Fibroblast of lung (primary cell): ENCODE data around the gene FOXO3B. TPM values are rescaled to one million over a fixed set of nuclear protein-coding genes. Genes with fewer than 3 reads are reported as not detected.
"Not testable (repeated sequence)": the region's sequence is repeated elsewhere in the genome, so short reads cannot be mapped to it uniquely, and the experiment has no call there.

Experiments used
- DNase-seq, 2 donors: peaks; one replicate each; pipeline versions ENCODE4 v3.0.0 to v3.0.0-alpha.2; 2010; ENCODE audit warnings: low read depth in 2 of 2
- H2AFZ ChIP-seq: 2 replicates; pipeline ENCODE4 v1.5.1; 2012; ENCODE audit warnings: low read length, control low read depth, inconsistent platforms
- H3K27ac ChIP-seq: 2 replicates; pipeline ENCODE4 v1.5.1; 2011; ENCODE audit warnings: low read length, control low read depth; ENCODE audit not compliant: insufficient read depth
- H3K27me3 ChIP-seq: 2 replicates; pipeline ENCODE4 v1.5.1; 2011; ENCODE audit warnings: mild to moderate bottlenecking, low read length; ENCODE audit not compliant: control insufficient read depth, insufficient read depth
- H3K36me3 ChIP-seq: 2 replicates; pipeline ENCODE4 v1.5.1; 2011; ENCODE audit warnings: low read length; ENCODE audit not compliant: control insufficient read depth, insufficient read depth
- H3K4me1 ChIP-seq: 2 replicates; pipeline ENCODE4 v1.5.1; 2011; ENCODE audit warnings: low read length; ENCODE audit not compliant: control insufficient read depth, insufficient read depth; ENCODE audit errors: extremely low read depth
- H3K4me2 ChIP-seq: 2 replicates; pipeline ENCODE4 v1.5.1; 2011; ENCODE audit warnings: low read length, control low read depth; ENCODE audit not compliant: insufficient read depth; ENCODE audit errors: extremely low read depth
- H3K4me3 ChIP-seq, 4 experiments: fragments of 200-600 bp in 1 of 4; sonication (generic) in 1 of 4; replicated peaks in 1 of 4; 2 replicates each; pipeline ENCODE4 v1.5.1; 2011 to 2016; ENCODE audit warnings: low read length in 4 of 4, low read depth in 3 of 4, mild to moderate bottlenecking in 3 of 4, control low read depth in 2 of 4, inconsistent platforms in 1 of 4, mixed read lengths in 1 of 4; ENCODE audit not compliant: insufficient read depth in 1 of 4; ENCODE audit errors: control extremely low read depth in 1 of 4
- H3K79me2 ChIP-seq: 2 replicates; pipeline ENCODE4 v1.5.1; 2012; ENCODE audit warnings: mild to moderate bottlenecking, low read length, inconsistent platforms; ENCODE audit not compliant: control insufficient read depth, insufficient read depth
- H3K9ac ChIP-seq: 2 replicates; pipeline ENCODE4 v1.5.1; 2011; ENCODE audit warnings: mild to moderate bottlenecking, low read length, control low read depth; ENCODE audit not compliant: insufficient read depth
- H3K9me3 ChIP-seq: 2 replicates; pipeline ENCODE4 v1.5.1; 2012; ENCODE audit warnings: low read depth, low read length; ENCODE audit not compliant: control insufficient read depth, insufficient read depth
- H4K20me1 ChIP-seq: 2 replicates; pipeline ENCODE4 v1.5.1; 2011; ENCODE audit warnings: low read length; ENCODE audit not compliant: control insufficient read depth, insufficient read depth; ENCODE audit errors: extremely low read depth
- polyA minus RNA-seq: library from RNA; depleted of rRNA, polyadenylated mRNA; stranded (reverse); fragments of >200 nt; gene quantifications from 2 replicates; pipeline ENCODE4 v1.2.3, GENCODE V29; 2011; ENCODE audit warnings: low replicate concordance
- polyA plus RNA-seq, 2 donors: library from polyadenylated mRNA; depleted of rRNA in 1 of 2; stranded (reverse) in 1 of 2; unstranded in 1 of 2; fragments of >200 nt; gene quantifications; 2 replicates each; pipeline ENCODE4 v1.2.1, GENCODE V29; 2011 to 2012; ENCODE audit warnings: missing spikeins in 1 of 2
- total RNA-seq: library from RNA; depleted of rRNA; stranded (reverse); fragments of >200 nt; gene quantifications from 2 replicates; pipeline ENCODE4 v1.2.1, GENCODE V29; 2014

The FOXO3B gene
- total RNA-seq (3.6 and 4.3 TPM in 2 replicates), polyA plus RNA-seq (2.6 and 2.7 TPM in 2 replicates), polyA minus RNA-seq (7.4 and 11.1 TPM in 2 replicates)
- 1.3 and 2.1 TPM in 2 replicates for polyA plus RNA-seq (2012)

DNA sequence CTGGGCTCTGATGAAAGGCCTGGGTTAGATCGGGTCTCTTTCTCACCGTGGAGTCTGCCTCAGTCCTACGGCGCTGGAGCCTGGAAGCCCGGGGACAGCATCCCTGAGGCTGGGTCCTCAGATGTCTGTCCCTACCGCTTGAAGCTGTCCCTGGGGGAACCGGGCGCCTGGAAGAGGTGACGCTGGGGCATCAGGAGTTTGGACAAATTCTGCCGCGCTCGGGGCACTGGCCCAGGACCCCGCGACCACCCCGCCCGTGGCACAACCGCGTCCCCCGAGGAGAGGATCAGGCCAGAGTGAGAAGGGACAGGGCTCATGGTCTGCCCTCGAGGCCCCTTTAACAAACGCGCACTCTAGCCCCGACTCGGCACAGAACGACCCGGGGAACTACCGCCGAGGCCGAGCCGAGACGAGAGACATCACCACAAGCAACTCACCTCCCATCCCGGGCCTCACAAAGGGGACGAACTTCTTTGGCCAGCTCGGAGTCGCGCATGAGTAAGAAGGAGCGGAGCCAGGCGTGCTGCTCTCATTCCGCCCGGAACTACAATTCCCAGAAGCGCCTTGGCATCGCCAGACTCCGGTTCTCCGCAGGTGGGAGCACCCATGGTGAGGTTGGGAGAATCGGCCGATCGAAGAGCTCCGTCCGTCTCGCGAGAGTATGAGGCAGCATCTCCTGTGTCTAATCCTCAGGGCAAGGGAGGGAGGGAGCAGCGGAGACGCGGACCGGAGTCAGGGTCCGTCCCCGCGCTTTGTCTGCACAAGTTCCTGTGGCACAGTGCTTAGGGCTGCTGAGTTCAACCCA is at the start of gene FOXO3B:
TSS of gene FOXO3B (minus strand) at position 548 of the 805 bp plus-strand sequence. CDS start 663 bp downstream, outside the sequence.
- H3K36me3 ChIP-seq, H3K9me3 ChIP-seq, H3K79me2 ChIP-seq, H2AFZ ChIP-seq, H3K4me1 ChIP-seq, H3K27me3 ChIP-seq, H3K27ac ChIP-seq, H4K20me1 ChIP-seq: not testable (repeated sequence)
- H3K4me3 ChIP-seq: peak within 1 kb of the TSS; percentile 42 to 67 (median 51)
- peak within 1 kb of the TSS; percentile 50 for H3K9ac ChIP-seq
- H3K4me2 ChIP-seq: peak within 1 kb of the TSS; percentile 51
- peak; percentile 96 to 98 for DNase-seq

GRCh38 chr17:18723509-18723908 is 41.4 kb upstream of the FOXO3B start:
- H3K4me2 ChIP-seq, H3K36me3 ChIP-seq, H3K4me3 ChIP-seq, H3K27me3 ChIP-seq, H3K9ac ChIP-seq, H3K4me1 ChIP-seq, H2AFZ ChIP-seq, H3K9me3 ChIP-seq, H4K20me1 ChIP-seq, DNase-seq, H3K79me2 ChIP-seq, H3K27ac ChIP-seq: not testable (repeated sequence)

GRCh38 chr17:18722612-18723011 is 40.5 kb upstream of the FOXO3B start:
- H3K9ac ChIP-seq, H3K36me3 ChIP-seq, H3K4me2 ChIP-seq, H3K27me3 ChIP-seq, H2AFZ ChIP-seq, H3K79me2 ChIP-seq, DNase-seq, H3K27ac ChIP-seq, H3K4me3 ChIP-seq, H3K9me3 ChIP-seq, H4K20me1 ChIP-seq, H3K4me1 ChIP-seq: not testable (repeated sequence)

DNA sequence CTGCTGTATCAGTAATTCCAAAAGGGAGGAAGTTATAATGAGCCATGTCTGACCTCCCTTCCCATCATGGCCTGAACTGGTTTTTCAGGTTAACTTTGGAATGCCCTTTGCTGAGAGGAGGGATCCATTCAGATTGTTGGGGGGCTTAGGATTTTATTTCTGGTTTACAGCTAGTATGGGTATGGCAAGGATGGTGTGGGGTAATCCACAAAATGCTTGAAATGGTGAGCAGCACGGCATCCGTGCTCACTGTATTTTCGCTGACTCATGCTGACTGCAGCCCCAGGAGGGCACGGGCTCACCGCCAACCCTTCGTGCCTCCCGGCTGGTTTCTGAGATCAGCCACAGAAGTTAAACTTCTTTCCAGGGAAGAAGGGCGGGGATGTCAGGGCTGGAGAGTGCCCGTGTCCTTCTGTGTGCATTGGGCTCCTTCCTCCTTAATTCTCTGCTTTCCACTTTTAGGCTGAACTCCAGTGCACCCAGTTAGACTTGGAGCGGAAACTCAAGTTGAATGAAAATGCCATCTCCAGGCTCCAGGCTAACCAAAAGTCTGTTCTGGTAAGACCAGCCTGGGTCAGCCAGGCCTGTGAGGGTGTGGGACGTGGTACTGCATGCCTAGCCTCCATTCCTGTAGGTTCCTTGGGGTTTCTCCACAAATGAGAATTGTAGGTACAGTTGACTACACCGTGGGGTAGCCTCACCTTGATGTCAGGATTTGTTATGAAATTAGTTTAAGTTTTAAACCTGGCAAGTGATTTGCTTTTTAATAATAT is 39.8 kb upstream of the FOXO3B start:
- not testable (repeated sequence) for H3K27me3 ChIP-seq, DNase-seq, H3K9me3 ChIP-seq, H3K4me1 ChIP-seq, H3K36me3 ChIP-seq, H4K20me1 ChIP-seq, H3K27ac ChIP-seq, H3K9ac ChIP-seq, H3K79me2 ChIP-seq, H2AFZ ChIP-seq, H3K4me3 ChIP-seq, H3K4me2 ChIP-seq

DNA sequence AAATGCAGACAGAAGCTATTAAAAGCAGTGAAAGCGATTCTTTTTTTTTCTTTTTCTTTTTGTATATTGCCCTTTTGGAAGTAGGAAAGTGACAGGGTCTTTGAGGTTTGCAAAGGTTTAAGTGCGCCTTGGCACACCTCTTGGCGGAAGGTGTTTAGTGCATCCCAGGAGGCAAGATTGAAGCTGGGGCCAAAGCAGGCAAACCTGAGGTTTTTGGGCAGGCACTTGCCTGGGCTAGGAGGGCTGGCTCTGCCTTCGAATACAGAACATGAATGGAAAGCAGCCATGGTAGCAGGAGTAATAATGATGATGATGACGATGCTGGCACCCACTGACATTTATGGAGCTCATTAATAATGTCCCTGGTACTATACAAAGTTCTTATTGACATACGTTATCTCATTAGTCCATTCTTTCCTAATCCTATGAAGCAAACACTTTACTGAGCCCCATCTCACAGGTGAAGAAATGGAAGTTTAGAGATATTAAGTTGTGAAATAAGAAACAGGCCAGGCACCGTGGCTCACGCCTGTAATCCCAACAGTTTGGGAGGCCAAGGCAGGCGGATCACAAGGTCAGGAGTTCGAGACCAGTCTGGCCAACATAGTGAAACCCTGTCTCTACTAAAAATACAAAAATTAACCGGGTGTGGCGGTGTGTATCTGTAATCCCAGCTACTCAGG is 37.5 kb upstream of the FOXO3B start:
- H4K20me1 ChIP-seq, DNase-seq, H3K36me3 ChIP-seq, H3K4me1 ChIP-seq, H3K9ac ChIP-seq, H3K27me3 ChIP-seq, H3K79me2 ChIP-seq, H3K4me3 ChIP-seq, H3K4me2 ChIP-seq, H2AFZ ChIP-seq, H3K27ac ChIP-seq, H3K9me3 ChIP-seq: not testable (repeated sequence)

GRCh38 chr17:18718643-18719427 is 36.7 kb upstream of the FOXO3B start:
- not testable (repeated sequence) for H3K36me3 ChIP-seq, H3K4me1 ChIP-seq, H3K9me3 ChIP-seq, H4K20me1 ChIP-seq, H3K79me2 ChIP-seq, H2AFZ ChIP-seq, H3K4me2 ChIP-seq, H3K27ac ChIP-seq, H3K4me3 ChIP-seq, H3K9ac ChIP-seq, H3K27me3 ChIP-seq
- DNase-seq: peak in 1 of 2 donors; percentile 50
